Activated CD4-positive, alpha-beta memory T cell treated with anti-CD3 and anti-CD28 coated beads for 36 hours (primary cell): ENCODE data around the gene FRRS1L. TPM values are rescaled to one million over a fixed set of nuclear protein-coding genes. Genes with fewer than 3 reads are reported as not detected.

Experiments
- CTCF ChIA-PET: fragments of 350-600 bp; sonication (Branson Sonifier 250); formaldehyde crosslinking; loops from one replicate; lab custom pipeline; 2021; ENCODE audit warnings: antibody characterized with exemption, inconsistent platforms; lab: Charles Lee
- POLR2A ChIA-PET: fragments of 350-600 bp; sonication (Branson Sonifier 250); formaldehyde crosslinking; loops from one replicate; lab custom pipeline; 2021; ENCODE audit warnings: antibody characterized with exemption; lab: Charles Lee
- DNase-seq: peaks from one replicate; pipeline ENCODE4 v3.0.0-alpha.2; 2020
- H3K27ac Mint-ChIP-seq: one replicate; pipeline ENCODE4 v1.8.0; 2021; ENCODE audit warnings: mixed read lengths
- H3K27me3 Mint-ChIP-seq: one replicate; pipeline ENCODE4 v1.8.0; 2021; ENCODE audit warnings: mixed read lengths
- H3K36me3 Mint-ChIP-seq: one replicate; pipeline ENCODE4 v1.8.0; 2021; ENCODE audit warnings: mixed read lengths
- H3K4me1 Mint-ChIP-seq: one replicate; pipeline ENCODE4 v1.8.0; 2021; ENCODE audit warnings: low read depth, mixed read lengths
- H3K4me3 Mint-ChIP-seq: one replicate; pipeline ENCODE4 v1.8.0; 2021; ENCODE audit warnings: mild to moderate bottlenecking, mixed read lengths
- H3K9me3 Mint-ChIP-seq: one replicate; pipeline ENCODE4 v1.8.0; 2021; ENCODE audit warnings: mixed read lengths
- intact Hi-C: fragments of 100-400 bp; cut with micrococcal nuclease; formaldehyde crosslinking; loops from one replicate; pipeline ENCODE4 v1.15.1; 2023
- total RNA-seq, 2 experiments: library from RNA; stranded (reverse); gene quantifications; one replicate each; pipeline ENCODE4 v1.2.3, GENCODE V29; 2021

The FRRS1L gene
- total RNA-seq, 2 experiments from 2014 or later = not detected

DNA sequence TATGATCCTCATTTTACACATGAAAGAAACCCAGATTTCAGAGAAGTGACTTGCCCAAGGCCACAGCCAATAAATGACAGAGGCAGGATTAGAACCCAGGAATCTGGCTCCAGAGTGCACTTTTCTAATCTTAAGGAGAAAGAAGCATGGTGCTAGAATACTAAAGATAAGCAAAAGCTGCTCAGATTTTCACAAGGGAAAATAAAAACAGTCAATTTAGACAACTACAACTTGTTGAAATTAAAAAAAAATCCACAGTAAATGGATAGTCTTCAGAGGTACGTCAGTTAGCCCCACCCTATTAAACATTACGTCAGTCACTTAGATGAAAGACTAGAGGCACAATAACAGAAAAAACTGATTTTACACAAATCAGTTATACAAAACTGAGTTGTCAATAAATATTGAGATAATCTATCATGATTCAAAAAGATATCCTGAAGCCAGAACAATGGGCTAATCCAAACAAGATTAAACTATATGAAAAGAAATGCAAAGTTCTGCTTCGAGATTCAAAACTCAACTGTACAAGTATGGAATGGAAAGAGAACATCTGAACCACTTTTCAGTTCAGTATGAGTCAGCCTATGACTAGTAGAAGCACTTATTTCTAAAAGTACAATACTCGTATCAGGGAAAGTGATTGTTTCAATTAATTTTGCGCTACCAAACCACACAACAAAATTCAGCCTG is 56.6 kb downstream of the FRRS1L start:
- Mint-ChIP-seq H3K36me3 (peaks cover 5% of the 10 kb centered on the region), H3K27ac (peak overlapping the region; percentile 15), H3K27me3 (no peaks in the 10 kb centered on the region), H3K4me3 (peak overlapping the region; percentile 20), H3K4me1 (peaks cover 81% of the 10 kb centered on the region), H3K9me3 (no peaks in the 10 kb centered on the region)
- intact Hi-C loops = loop anchor here (1.0 to 10.0 kb wide), 8 partner anchors 8 to 1828 kb away; partner anchors contain the start of gene RAD23B
- DNase-seq = no peak
- ChIA-PET CTCF (interaction anchor here (3.5 kb wide), 1 partner anchor 8 kb away, joined by 16 read pairs; the partner anchor contains the start of gene TMEM245), POLR2A (interaction anchor here (1.0 to 1.6 kb wide), 3 partner anchors 10 to 98 kb away, joined by 3 to 5 read pairs (median 5); no protein-coding TSS in a partner anchor)

DNA sequence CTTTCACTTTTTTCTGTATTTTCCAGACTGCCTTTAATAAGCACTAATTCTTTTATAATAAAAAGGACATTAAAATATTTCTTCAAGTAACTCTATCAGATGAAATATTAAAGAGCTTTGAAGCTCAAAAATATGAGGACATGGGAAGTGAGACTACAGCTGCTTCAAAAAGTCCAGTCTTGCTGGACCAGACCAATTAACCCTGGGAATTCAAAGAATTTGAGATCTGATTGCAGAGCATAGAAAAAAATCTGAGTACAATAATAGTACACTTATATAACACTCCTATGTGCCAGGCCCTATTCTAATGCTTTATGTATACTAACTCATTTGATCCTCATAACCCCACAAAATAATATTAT is 57.1 kb downstream of the FRRS1L start:
- CTCF ChIA-PET = interaction anchor here (0.7 to 3.5 kb wide), 2 partner anchors 9 kb away, joined by 4 to 16 read pairs; partner anchors contain the start of gene TMEM245
- no peak for DNase-seq
- Mint-ChIP-seq H3K27ac (peak overlapping the region; percentile 15), H3K4me1 (peaks cover 77% of the 10 kb centered on the region), H3K4me3 (peak overlapping the region; percentile 20), H3K27me3 (no peaks in the 10 kb centered on the region), H3K36me3 (peaks cover 11% of the 10 kb centered on the region), H3K9me3 (no peaks in the 10 kb centered on the region)
- intact Hi-C loops = loop anchor here (1.0 to 10.0 kb wide), 8 partner anchors 8 to 1828 kb away; partner anchors contain the start of gene RAD23B
- POLR2A ChIA-PET = interaction anchor here (1.4 kb wide), 1 partner anchor 97 kb away, joined by 3 read pairs; no protein-coding TSS in a partner anchor

DNA sequence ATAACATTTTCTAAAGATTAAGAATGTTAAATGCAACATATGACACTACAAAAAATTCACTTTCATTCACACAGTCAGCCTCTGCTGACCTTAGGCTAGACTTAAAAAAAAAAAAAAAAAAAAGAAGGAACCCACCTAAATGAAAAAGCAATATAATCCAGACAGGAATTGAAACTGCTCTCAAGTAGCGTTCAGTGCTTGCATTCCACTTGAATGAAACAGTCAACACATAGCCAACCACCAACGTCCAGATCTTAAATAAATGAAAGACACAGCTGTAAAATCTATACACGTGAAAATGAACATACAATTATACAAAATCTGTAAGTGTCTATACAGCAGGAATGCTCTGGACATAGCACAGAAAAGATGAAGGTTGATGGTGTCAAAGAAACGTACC is 58.7 kb downstream of the FRRS1L start:
- H3K27ac Mint-ChIP-seq = no peak overlapping the region
- no peak for DNase-seq
- CTCF ChIA-PET = interaction anchor here (0.6 to 3.5 kb wide), 2 partner anchors 11 to 225 kb away, joined by 3 to 16 read pairs; partner anchors contain the start of gene TMEM245
- H3K9me3 Mint-ChIP-seq = peaks cover 2% of the 10 kb centered on the region
- intact Hi-C loops = no loop called here
- peaks cover 68% of the 10 kb centered on the region for H3K4me1 Mint-ChIP-seq
- H3K27me3 Mint-ChIP-seq = no peaks in the 10 kb centered on the region
- POLR2A ChIA-PET = interaction anchor here (0.8 to 1.1 kb wide), 3 partner anchors 9 to 12 kb away, joined by 3 to 4 read pairs (median 4); no protein-coding TSS in a partner anchor
- H3K4me3 Mint-ChIP-seq = no peak overlapping the region
- H3K36me3 Mint-ChIP-seq = peaks cover 16% of the 10 kb centered on the region

DNA sequence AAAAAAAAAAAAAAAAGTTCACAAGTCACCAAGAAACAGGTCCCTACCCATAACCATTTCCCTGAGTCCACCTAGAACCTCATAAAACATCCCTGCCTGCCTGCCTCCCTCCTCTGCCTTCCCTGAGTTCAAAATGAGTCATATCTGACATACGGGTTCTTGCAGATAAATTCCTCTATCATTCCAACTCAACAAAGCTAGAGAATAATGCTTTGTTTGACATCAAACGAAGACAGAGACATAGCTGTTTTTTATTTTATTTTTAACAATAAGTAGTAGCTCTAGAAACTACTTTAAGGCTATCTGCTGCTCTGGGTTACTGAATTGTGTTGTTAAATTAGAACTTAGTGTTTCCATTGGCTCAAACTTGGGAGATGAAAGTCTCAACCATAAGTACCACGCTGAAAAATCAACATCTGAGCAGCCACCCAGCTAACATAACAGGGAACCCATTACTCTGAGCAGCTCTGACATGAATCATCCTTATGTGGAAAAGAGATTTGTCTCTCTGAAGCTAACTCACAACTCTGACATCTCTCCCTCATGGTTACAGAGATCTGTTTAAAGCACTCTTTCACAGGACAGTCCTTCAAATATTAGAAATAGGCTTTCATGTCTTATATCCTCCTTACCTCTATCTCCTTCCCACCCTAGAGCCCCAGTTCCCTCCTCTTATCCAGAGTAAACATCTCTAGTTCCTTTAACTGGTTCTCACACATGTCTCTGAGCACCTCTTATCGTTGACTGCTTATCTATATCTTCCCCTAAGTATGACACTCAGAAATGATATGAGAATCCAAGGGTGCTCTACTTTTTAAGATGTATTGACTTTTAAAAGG is 59.4 kb downstream of the FRRS1L start:
- ChIA-PET CTCF (interaction anchor here (3.5 kb wide), 1 partner anchor 11 kb away, joined by 16 read pairs; the partner anchor contains the start of gene TMEM245), POLR2A (interaction anchor here (0.8 to 1.1 kb wide), 3 partner anchors 10 to 13 kb away, joined by 3 to 4 read pairs (median 4); no protein-coding TSS in a partner anchor)
- intact Hi-C loops = no loop called here
- no peaks in the 10 kb centered on the region for H3K27me3 Mint-ChIP-seq
- H3K36me3 Mint-ChIP-seq = peaks cover 23% of the 10 kb centered on the region
- peak overlapping the region; percentile 22 for H3K4me3 Mint-ChIP-seq
- peak; percentile 28 for DNase-seq
- peaks cover 8% of the 10 kb centered on the region for H3K9me3 Mint-ChIP-seq
- H3K27ac Mint-ChIP-seq = peak overlapping the region; percentile 60
- peaks cover 67% of the 10 kb centered on the region for H3K4me1 Mint-ChIP-seq

DNA sequence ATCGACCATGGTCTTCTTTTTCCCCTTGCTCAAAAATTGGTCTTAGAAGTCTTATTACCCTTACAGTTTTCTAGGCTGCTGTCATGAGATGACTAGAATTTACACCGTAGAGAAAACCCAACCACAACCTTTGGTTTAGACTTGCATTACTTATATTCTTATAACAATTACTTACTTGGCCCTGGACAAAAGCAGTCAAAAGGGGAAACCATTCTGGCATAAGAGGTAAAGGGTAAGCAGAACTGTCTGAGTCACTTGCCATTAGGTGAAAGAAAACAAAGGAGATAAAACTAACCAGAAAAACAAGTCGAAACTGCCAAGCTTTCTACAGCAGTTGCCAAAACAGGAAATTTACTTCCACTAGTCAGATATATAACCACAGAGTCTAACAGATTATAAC is 65.2 kb downstream of the FRRS1L start:
- H3K9me3 Mint-ChIP-seq = peaks cover 9% of the 10 kb centered on the region
- CTCF ChIA-PET = no interaction called here
- intact Hi-C loops = loop anchor here (1.0 to 5.0 kb wide), 5 partner anchors 8 to 215 kb away; no protein-coding TSS in a partner anchor
- peak overlapping the region; percentile 76 for H3K27ac Mint-ChIP-seq
- H3K36me3 Mint-ChIP-seq = peaks cover 34% of the 10 kb centered on the region
- H3K27me3 Mint-ChIP-seq = no peaks in the 10 kb centered on the region
- no peak for DNase-seq
- POLR2A ChIA-PET = interaction anchor here (0.9 to 2.8 kb wide), 4 partner anchors 8 to 310 kb away, joined by 3 to 16 read pairs (median 3); partner anchors contain the start of gene TMEM245
- H3K4me3 Mint-ChIP-seq = peak overlapping the region; percentile 38
- H3K4me1 Mint-ChIP-seq = peaks cover 66% of the 10 kb centered on the region

DNA sequence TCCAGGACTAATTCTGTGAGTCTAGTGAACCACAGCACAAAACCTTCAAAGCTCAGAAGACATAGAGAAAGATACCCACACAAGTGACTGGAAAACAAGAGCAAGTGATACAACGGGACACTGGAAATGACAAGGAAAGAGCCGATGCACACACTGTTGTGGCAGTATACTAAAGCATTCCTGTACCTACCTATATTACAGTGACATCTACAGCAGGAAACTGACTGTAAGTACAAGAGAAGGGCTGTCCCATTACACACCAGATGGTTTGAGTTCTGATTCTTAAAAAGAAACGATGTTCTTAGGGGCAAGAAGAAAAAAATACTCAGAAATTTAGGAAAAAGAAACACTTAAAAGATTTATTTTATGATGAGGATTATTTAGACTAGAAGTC is 65.8 kb downstream of the FRRS1L start:
- Mint-ChIP-seq H3K4me3 (peak overlapping the region; percentile 32), H3K27ac (peak overlapping the region; percentile 63), H3K4me1 (peaks cover 68% of the 10 kb centered on the region), H3K27me3 (no peaks in the 10 kb centered on the region), H3K36me3 (peaks cover 34% of the 10 kb centered on the region), H3K9me3 (peaks cover 9% of the 10 kb centered on the region)
- ChIA-PET POLR2A (interaction anchor here (1.1 to 2.8 kb wide), 3 partner anchors 9 to 17 kb away, joined by 5 to 16 read pairs (median 7); partner anchors contain the start of gene TMEM245), CTCF (interaction anchor here (1.1 kb wide), 1 partner anchor 8 kb away, joined by 4 read pairs; no protein-coding TSS in a partner anchor)
- DNase-seq = no peak
- intact Hi-C loops = loop anchor here (1.0 to 5.0 kb wide), 5 partner anchors 9 to 214 kb away; no protein-coding TSS in a partner anchor

DNA sequence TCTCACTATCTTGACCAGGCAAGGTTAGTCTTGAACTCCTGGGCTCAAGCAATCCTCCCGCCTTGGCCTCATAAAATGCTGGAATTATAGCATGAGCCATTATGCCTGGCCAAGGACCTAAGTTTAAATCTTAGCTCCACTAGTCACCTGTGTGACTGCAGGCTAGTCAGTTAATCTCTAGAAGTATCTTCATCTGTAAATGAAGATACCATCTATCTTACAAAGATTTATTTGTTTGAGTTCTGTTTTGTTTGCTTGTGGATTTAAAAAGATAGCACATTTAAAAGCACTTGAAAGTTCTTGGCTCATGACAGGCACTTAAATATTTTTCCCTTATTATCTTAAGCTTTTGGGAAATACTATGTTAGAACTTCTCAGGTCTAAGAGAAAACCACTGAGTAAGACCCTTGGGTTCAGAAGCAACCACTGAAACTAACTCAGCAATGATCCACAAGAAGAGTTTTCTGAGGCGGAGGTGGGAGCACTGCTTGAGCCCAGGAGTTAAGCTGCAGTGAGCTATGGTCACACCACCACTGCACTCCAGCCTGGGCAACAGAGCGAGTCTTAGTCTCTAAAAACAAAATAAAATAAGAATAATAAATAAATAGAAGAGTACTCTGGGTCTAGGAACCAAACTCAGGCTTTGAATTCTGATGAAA is 66.4 kb downstream of the FRRS1L start:
- intact Hi-C loops = loop anchor here (1.0 to 5.0 kb wide), 5 partner anchors 8 to 213 kb away; no protein-coding TSS in a partner anchor
- Mint-ChIP-seq H3K4me1 (peaks cover 72% of the 10 kb centered on the region), H3K9me3 (peaks cover 9% of the 10 kb centered on the region), H3K27ac (peak overlapping the region; percentile 63), H3K27me3 (no peaks in the 10 kb centered on the region), H3K36me3 (peaks cover 34% of the 10 kb centered on the region), H3K4me3 (peak overlapping the region; percentile 32)
- CTCF ChIA-PET = interaction anchor here (0.6 to 1.1 kb wide), 2 partner anchors 9 to 11 kb away, joined by 3 to 4 read pairs; no protein-coding TSS in a partner anchor
- DNase-seq = no peak
- POLR2A ChIA-PET = interaction anchor here (1.1 to 2.8 kb wide), 3 partner anchors 9 to 18 kb away, joined by 5 to 16 read pairs (median 7); partner anchors contain the start of gene TMEM245

DNA sequence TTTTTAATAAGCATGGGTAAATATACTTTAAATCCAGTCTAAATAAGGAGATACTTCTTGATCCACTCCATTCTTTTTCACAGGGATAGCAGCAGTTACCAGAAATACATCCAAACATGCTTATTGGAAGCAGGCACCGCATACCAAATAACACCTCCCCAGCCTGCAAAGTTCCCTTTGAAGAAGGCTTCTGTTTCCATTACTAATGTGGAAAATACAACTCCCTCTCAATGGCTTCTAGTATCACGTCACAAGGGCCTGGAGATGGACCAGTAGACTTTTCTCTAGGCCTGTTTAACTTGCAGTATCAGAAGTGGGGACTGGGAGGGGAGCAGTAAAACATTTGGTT is 68.1 kb downstream of the FRRS1L start:
- ChIA-PET CTCF (no interaction called here), POLR2A (no interaction called here)
- Mint-ChIP-seq H3K9me3 (peaks cover 9% of the 10 kb centered on the region), H3K4me3 (no peak overlapping the region), H3K4me1 (peaks cover 86% of the 10 kb centered on the region), H3K27me3 (no peaks in the 10 kb centered on the region), H3K36me3 (peaks cover 27% of the 10 kb centered on the region), H3K27ac (peak overlapping the region; percentile 77)
- DNase-seq = no peak
- intact Hi-C loops = no loop called here

DNA sequence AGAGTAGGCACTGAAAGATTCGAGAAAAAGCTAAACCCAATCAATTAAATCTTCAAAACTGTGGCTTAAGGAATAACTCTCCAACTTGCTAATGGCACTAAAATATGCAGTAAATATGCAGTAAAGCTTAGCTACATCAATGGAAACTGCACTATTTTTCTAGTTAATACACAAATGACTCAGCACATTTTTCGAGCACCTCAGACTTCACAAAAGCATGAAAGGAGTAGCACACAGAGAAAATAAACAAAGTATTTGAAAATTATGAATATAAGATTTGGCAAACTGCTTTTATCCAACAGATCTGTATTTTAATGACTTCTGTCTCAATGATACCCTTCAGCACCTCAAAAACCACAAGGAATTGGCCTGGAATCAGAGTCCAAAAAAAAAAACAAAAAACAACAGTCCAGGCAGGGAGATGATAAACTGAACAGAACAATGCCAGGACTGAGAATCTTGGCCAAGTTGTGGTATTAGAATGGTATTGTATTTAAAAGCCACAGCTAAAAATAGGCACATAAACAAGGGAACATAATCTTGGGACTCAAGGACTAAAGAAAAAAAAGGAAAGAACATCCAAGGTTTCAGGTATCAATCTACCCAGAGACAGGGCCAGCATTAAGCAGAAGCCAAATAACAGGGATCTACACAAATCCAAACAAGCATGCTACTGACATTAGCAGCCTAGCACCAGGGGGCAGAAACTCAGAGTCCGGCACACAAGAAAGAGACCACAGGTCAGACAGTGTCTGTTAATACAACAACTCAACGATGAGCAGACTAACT is 68.7 kb downstream of the FRRS1L start:
- intact Hi-C loops = no loop called here
- POLR2A ChIA-PET = no interaction called here
- H3K27me3 Mint-ChIP-seq = no peaks in the 10 kb centered on the region
- H3K4me3 Mint-ChIP-seq = peak overlapping the region; percentile 35
- H3K4me1 Mint-ChIP-seq = peaks cover 86% of the 10 kb centered on the region
- peak overlapping the region; percentile 77 for H3K27ac Mint-ChIP-seq
- CTCF ChIA-PET = no interaction called here
- no peak for DNase-seq
- H3K9me3 Mint-ChIP-seq = peaks cover 7% of the 10 kb centered on the region
- H3K36me3 Mint-ChIP-seq = peaks cover 26% of the 10 kb centered on the region

GRCh38 chr9:109097146-109097545 is 69.9 kb downstream of the FRRS1L start:
- H3K27me3 Mint-ChIP-seq = no peaks in the 10 kb centered on the region
- intact Hi-C loops = no loop called here
- no peak overlapping the region for H3K4me3 Mint-ChIP-seq
- ChIA-PET CTCF (interaction anchor here (0.8 to 0.9 kb wide), 2 partner anchors 17 to 23 kb away, joined by 3 read pairs; partner anchors contain the start of gene TMEM245), POLR2A (interaction anchor here (1.0 kb wide), 1 partner anchor 21 kb away, joined by 4 read pairs; no protein-coding TSS in a partner anchor)
- no peak for DNase-seq
- H3K4me1 Mint-ChIP-seq = peaks cover 86% of the 10 kb centered on the region
- no peaks in the 10 kb centered on the region for H3K9me3 Mint-ChIP-seq
- no peak overlapping the region for H3K27ac Mint-ChIP-seq
- H3K36me3 Mint-ChIP-seq = peaks cover 28% of the 10 kb centered on the region
